Raji (cell line): Measurements from ENCODE around the gene CTDSPL.

Source experiments
- POLR2A ChIP-seq: IDR thresholded peaks from 2 replicates; pipeline ENCODE4 v1.6.1; 2011; ENCODE audit warnings: low read depth, low read length, control low read depth; ENCODE audit not compliant: insufficient read depth

Gene CTDSPL

GRCh38 chr3:37973246-37974054, 111.8 kb downstream of the CTDSPL start:
- no peak for TF ChIP-seq POLR2A

- no peak for TF ChIP-seq POLR2A
Measured at GRCh38 chr3:37974121-37975083, 112.7 kb downstream of the CTDSPL start.

- TF ChIP-seq POLR2A, result no peak
Measured at GRCh38 chr3:37979541-37980461, 118.1 kb downstream of the CTDSPL start.

- no peak for TF ChIP-seq POLR2A
Measured at GRCh38 chr3:37980462-37981347, 119.0 kb downstream of the CTDSPL start.

DNA sequence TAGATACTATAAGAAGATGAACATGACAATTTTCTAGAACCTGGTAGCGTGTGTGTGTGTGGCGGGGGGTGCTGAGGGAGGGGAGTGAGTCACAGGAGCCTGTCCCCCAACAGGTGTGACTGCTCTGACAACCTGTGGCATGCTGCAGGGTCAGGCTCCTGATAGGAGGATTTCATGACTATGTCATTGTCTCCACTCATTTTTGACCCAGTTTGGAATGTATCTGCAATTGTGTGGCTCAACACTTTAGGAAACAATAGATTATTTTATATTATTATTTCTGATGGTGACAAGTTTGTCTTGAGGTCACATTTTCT, 119.6 kb downstream of the CTDSPL start:
- no peak for TF ChIP-seq POLR2A

DNA sequence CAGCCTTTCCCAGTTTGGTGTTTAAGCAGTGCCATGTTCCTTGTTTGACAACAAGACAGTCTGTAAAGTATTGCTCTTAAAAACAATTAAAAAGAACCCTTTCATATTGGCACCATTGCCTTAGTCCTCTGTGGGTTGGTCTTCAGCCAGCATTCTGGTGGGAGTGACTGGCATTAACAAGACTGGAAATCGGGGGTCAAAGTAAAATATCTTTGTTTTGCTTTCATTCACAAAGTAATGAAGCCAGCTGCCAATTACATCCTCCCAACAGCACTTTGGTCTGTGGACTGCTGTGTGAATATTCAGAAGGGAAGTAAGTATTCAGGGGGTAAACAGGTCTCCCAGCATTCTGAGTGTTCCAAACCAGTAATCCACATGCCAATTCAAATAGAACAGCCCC, 120.7 kb downstream of the CTDSPL start:
- no peak for TF ChIP-seq POLR2A

- TF ChIP-seq POLR2A, result no peak
Measured at GRCh38 chr3:37984051-37984450, 122.4 kb downstream of the CTDSPL start.

DNA sequence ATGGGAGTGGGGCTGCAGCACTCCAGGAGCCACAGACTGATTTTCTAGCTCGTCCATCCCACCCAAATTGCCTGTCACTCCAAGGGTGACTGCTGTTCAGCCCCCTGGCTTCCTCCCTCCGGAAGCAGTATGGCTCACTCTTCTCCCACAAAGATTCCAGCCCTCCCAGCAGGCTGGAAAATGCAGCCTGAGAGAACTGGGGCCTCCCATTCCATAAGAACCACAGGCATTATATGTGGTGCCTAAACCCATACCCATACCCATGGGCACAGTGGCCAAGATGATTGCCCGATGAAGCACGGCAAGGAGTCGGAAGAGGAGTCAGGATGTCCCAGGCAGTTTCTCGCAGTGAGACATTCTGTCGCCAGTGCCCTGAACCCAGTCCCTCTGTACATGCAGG, 122.9 kb downstream of the CTDSPL start:
- no peak for TF ChIP-seq POLR2A

- TF ChIP-seq POLR2A, result no peak
Measured at GRCh38 chr3:37985637-37986320, 124.1 kb downstream of the CTDSPL start.

- TF ChIP-seq POLR2A, result no peak
Measured at GRCh38 chr3:37986479-37987314, 125.0 kb downstream of the CTDSPL start.

DNA sequence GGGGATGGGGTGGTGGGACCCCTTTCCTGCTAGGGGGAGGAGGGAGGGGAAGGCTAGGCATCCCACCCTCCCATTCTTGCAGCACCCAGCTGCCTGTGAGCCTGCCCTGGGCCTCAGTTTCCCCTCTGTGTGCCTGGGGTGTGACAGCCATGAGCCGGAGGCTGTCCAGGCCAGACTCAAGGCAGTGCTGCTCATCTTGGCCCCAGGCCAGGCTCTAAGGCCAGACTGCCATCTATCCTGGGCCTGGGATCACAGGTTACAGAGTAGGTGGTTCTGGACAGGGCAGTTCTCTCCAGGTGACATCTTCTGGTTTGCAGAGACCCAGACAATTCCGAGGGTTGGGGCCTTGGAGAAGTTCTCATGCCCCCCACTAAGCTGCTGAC, 125.6 kb downstream of the CTDSPL start:
- TF ChIP-seq POLR2A, result no peak

- TF ChIP-seq POLR2A, result no peak
Measured at GRCh38 chr3:37987751-37988179, 126.1 kb downstream of the CTDSPL start.
